Stimulated activated CD8-positive, alpha-beta memory T cell treated with anti-CD3 and anti-CD28 coated beads, Interleukin-2, amount 100 ng/mL, for 1 hour (primary cell): ENCODE data around the gene RASAL2.
"Not testable (repeated sequence)": the region's sequence is repeated elsewhere in the genome, so short reads cannot be mapped to it uniquely, and the experiment has no call there.

Experiments
- DNase-seq, 2 donors: peaks; one replicate each; pipeline ENCODE4 v3.0.0-alpha.2; 2020; ENCODE audit warnings: low read depth in 2 of 2

The RASAL2 gene

DNA sequence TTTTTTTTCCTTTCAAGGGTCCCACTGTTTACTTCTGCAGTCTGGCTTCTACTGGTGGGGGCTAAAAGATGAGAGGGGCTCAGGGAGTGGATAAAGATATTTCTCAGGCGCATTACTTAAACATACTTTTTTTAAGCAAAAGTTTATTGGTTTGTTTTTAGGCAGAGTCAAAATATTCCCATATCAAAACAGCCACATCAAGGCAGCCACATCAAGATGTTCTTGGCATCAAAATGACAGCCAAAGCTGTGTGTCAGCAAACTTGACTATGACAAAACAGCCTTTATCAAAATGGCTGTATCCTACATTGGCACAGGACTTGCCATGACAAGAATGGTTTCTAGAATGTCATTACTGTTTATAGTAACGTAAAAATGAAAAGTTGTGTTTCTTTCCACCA is 22.1 kb upstream of the RASAL2 start:
- no peak for DNase-seq

GRCh38 chr1:178072326-178072725 is 21.6 kb upstream of the RASAL2 start:
- DNase-seq, result no peak

DNA sequence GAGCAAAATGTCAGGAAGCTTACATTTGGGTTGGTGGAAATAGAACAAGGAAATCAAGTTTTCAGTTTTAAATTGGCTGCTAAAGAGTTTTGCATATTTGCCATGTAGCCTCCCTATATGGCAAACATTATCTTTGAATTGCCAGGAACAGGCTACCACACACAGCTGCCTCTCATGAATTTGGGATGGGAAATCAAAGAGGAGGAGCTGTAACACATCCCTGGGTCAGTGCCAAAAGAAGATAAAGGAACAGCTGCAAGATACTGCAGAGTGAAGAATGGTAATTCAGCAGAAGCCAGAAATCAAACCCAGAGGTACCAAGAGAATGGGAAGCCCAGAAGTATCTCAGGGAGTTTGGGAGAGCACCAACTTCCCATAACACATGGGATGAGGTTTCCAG is 18.6 kb upstream of the RASAL2 start:
- DNase-seq, result no peak

DNA sequence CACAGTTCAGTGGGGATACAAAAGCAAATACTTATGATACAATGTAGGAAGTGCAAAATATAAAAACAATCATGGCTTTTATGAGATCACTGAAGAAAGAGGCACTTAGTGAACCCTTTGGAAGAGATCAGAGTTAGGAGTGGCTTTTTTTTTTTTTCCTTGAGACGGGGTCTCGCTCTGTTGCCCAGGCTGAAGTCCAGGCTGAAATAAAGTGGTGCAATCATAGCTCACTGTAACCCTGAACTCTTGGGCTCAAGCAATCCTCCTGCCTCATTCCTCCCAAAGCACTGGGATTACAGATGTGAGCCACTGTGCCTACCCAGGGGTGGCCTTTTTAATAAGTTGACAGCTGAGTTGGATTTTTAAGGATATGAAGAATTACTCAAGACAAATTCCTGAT is 17.3 kb upstream of the RASAL2 start:
- DNase-seq, result no peak

DNA sequence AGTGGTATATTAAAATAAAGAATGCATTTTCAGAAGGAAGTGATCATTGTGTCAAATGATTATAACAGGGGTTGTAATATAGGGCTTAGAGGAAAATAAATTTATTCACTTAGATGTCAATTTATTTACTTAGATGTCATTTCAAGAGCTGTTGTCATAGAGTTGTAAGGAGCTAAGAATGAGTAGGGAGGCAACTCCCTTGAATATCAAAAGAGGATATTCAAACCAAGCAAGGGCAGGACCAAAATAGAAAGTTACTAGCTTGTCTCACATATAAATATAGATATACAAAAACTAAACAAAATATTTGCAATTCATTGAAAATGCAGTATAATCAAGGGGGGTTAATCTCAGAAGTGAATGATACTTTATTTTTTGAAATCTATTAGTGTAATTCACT is 16.0 kb upstream of the RASAL2 start:
- DNase-seq, result no peak

- no peak for DNase-seq
These were observed 7.6 kb upstream of the RASAL2 start for GRCh38 chr1:178086294-178086693.

DNA sequence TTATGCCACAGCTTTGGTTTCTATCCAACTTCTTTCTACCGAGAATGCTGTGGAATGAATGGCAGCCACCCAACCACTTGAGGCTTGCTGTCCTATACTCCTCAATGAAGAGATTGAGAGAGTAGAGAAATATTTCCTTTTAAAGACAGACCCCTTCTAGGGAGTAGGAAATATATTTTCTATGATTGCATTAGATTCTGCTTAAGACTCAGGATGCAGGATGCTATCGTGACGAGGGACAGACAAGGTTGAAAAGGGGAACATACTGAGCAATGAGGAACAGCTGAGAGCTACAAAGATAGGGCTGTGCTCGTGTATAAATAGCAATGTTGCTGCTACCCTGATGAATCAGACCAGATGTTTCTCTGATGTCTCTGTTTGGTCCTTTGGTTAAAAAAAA is 7.1 kb upstream of the RASAL2 start:
- no peak for DNase-seq

DNA sequence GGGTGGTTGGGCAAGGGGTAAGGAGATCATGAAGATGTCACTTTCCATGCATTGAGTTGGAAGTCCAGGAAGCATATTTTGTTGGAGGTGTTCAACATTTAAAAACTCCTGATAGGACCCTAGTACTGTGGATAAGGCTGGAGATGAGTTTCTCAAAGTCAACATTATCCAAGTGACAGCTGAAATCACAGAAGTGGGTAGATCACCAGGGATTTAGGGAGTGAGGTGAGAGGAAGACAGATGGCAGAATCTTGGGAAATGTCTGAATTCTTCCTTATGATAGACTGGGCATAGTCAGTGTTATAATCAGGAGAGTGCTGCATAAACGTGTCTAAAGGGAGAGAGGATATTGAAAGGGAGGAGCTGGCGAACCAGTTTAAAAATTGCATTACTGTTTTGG is 5.3 kb upstream of the RASAL2 start:
- no peak for DNase-seq

GRCh38 chr1:178091454-178091853 is 2.5 kb upstream of the RASAL2 start:
- DNase-seq, result not testable (repeated sequence)

DNA sequence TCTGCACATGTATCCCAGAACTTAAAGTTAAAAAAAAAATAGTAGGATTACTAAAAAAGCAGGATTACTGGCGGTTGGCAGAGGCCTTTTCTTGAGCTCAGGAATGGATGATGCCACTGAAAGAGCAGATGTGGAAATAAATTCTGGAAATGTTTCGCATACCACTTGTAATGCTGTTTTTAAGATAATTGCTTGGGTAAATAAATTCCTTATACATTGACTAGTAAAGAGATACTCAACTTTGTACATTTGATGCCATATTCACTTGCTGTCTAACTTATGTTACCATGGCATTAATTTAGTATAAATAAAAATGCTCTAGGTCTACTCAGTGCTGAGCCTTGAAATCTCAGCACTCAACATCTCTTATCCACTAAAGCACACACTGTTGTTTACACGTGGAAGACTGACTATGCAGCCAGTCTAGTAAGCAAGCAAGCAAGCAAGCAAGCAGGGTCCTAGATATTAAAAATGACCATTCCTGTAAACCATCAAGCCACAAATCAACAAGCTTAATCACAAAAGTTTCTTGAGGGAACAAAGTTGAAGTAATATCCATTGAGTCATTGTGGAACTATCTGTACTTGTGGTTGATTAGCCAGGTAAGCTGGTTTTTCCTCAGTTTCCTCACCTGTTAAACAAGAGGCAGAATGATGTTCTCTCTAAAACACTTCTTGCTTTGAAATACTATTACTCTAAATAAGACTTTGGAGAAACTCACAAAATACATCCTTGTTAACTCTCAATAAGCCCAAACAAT is 1.7 kb upstream of the RASAL2 start:
- DNase-seq, result no peak

- no peak for DNase-seq
These were observed 918 bp upstream of the RASAL2 start for GRCh38 chr1:178092878-178093493.

DNA sequence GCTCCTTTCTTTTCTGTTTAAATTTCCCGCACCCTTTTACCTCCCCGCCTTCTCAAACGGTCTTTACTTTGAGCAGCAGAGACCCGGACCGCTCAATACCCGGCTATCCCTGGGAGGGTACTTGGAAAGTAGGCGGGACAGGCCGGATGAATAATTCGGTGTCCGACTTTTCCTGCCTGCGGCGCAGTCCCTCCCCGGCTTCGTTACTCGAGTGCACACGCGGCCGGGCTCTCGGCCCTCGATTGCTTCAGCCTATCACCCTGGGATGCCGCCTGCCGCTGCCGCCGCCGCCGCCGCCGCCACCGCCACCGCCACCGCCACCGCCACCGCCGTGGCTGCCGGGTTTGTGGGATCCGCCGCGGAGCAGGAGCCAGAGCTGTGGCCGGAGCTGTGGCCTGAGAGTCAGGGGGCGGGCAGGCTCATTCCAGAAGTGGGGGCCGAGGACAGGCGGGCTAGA is 382 bp upstream of the RASAL2 start:
- DNase-seq, result no peak

DNA sequence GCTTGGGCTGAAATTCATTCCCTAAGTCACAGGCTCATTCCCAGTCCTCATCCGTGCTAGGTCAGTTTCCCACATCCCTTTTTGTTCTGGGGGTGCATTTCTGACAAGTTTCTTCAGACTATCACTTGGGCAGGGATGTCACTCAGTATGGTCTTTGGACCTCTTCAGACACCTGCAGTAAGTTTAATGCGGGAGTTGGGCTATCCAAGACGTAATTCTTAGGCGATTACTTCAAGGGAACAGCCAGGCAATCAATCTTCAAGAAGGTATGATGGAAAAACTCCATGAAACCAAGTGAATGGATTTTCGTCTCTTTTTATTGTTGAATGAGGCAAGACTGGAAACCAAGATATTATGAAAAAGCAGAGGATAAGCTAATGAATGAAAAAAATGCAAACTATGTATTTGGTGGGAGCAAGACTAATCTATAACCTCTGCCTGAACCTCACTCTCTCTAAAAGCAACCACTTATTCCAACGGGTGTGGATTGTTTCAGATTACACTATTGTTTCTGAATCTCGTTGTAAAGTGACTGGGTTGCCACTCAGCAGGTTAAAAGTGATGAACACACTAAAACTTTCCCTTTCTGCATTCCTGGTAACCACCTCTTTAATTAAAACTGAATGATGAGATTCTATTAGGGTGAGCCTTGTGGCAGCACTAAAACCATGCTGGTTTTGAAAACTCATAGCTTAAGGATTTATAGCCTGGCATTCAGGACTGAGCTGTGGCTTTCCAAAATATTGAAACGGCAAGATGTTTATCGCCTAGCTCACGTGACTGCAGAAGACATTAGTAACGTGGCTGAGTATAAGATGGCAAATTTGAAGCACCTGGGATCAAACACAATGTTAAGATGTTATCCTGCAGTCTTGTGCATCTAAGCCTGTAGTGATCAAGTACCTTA is 1.1 kb downstream of the RASAL2 start:
- no peak for DNase-seq

DNA sequence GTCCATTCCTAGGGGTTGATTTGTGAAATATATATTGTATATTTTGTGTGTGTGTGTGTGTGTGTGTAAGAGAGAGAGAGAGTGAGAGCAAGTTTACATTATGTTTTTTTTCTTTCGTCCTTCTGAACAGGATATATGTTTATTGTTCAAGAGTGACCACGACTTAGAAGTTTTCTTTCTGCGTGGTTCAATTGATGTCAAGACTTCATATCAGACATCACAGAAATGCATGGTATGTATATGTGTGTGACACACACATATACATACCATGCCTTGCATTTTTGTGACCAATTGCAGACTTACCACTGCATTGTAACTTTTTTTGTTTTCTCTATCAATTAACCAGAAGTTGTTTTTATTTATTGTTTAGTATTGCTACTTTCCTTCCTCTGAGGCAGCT is 2.5 kb downstream of the RASAL2 start:
- no peak for DNase-seq

GRCh38 chr1:178098262-178098661 is 4.4 kb downstream of the RASAL2 start:
- DNase-seq, result no peak

DNA sequence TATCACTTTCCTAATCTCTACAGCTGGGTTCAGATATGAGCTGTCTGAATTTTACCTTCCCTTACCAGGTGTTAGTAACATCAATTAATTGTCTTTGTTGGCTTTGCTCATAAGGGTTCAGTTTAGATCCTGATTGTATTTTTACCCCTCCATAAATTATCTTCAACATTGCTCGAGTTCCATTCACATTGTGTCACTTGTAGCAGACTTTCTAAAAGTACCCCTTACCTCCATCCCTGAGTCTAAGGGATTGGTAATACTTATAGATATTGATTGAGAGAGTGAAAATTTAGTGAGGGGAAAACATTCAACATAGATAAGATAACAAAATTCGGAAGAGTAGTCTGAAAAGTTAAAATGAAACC is 7.3 kb downstream of the RASAL2 start:
- no peak for DNase-seq

DNA sequence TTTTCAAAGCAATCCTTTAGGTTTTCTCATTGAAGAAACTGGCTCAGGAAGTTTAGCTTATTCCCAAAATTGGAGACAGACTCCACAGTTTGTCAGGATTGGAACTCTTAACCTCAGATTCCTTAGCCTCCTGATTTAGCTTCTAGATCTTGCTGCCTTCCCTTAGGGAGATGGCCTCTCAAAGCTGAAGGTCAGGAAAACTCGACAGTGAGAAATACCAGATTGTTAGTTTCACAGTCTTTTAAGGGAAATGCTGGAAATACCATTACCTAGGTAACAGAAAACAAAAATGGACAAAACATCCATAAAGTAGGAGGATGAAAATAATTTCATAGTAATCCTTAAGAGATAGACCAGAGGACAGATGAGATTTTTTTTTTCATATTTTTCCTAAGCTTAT is 7.8 kb downstream of the RASAL2 start:
- no peak for DNase-seq

GRCh38 chr1:178102218-178102617 is 8.3 kb downstream of the RASAL2 start:
- DNase-seq, result no peak

DNA sequence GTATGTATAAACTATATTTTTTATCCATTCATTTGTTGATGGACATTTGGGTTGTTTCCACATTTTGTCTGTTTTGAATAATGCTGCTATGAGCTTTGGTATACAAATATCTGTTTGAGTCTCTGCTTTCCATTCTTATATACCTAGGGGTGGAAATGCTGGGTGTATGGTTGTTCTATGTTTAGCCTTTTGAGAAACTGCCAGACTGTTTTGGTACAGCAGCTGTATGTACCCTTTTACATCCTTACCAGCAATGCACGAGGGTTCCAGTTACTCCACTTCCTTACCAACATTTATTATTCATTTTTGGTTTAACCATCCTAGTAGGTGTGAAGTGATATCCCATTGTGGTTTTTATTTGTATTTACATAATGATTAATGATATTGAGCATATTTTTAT is 13.9 kb downstream of the RASAL2 start:
- DNase-seq, result no peak

GRCh38 chr1:178109348-178110143 is 15.6 kb downstream of the RASAL2 start:
- no peak for DNase-seq

- no peak for DNase-seq
These were observed 21.4 kb downstream of the RASAL2 start for GRCh38 chr1:178115260-178115659.

DNA sequence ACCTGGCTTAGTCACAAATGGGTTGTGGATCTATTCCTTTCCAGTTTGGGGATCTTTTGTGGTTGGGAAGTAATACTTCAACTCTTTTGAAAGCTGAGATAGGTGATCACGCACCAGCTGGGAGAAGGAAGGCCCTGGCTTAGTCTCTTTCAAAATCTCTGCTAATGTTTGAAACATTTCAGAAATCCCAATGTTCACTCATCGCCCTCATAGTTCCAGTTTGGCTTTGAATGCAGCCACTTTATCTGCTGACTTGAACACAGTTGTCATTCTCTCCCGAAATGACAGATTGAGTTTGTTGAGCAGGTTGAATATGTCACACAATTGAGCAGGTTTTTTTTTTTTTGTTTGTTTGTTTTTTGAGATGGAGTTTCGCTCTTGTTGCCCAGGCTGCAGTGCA is 24.6 kb downstream of the RASAL2 start:
- DNase-seq, result no peak
